T follicular helper cell (primary cell): ENCODE results near the gene TBX18.

ENCODE experiments used
- DNase-seq: peaks from one replicate; pipeline ENCODE4 v3.0.0-alpha.2; 2020; ENCODE audit warnings: low read depth

Gene TBX18

DNA sequence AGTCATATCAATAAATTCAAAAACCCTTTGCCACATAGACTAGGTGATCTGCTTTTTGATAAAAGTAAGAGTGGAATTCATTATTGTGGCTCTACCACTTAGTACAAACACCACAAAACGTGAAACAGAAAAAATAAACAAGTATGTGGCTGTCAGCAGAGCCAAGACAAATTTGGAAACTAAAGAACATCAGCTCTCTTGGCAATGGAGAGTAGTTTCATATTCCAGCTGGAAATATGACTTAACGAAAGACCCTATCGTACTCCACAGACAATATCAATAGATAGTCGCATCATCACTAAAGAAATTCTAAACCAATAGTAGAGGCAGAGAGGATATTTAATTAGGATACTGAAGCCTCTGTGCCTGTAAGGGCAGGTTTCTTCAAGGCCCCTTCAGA, 20.8 kb downstream of the TBX18 start:
- DNase-seq, result no peak

GRCh38 chr6:84740385-84740784, 24.0 kb downstream of the TBX18 start:
- no peak for DNase-seq

GRCh38 chr6:84739866-84740208, 24.6 kb downstream of the TBX18 start:
- no peak for DNase-seq

DNA sequence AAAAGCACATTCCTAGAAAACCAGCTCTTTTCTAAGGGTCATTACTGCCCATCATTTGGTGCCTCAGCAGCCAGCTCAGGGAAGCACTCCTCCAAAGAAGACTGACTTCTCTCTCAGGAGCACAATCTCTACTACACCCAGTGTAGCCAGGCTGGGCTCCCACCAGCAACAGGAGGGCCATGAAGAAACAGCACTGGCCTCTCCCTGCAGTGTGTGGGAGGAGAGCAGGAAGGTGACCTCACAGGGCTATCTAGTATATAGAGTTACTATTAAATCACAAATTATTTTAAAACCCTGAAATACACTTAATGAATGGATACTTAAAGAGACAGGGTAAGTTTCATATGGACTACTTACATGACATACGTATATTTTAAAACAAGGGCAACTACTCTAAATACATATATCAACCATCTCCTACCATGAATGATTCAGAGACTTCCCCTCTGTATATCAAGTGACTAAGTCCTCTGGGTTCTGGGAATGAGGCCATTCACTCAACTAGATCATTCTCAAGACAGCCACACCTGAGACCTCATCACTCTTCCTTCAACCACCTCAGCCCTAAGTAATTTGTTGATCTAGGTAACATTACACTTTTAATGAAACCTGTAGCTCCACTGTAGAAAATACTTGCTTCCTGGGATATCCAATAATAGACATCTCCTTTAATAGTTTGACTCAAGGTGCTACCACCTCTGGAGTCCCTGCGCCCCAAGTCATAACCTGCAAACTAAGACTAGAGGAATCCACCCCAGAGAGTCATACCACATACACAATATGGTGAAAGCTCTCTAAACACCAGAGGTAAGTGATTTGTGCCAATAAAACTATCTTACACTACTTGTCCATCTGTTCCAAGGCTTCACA, 25.2 kb downstream of the TBX18 start:
- no peak for DNase-seq

GRCh38 chr6:84733889-84734288, 30.5 kb downstream of the TBX18 start:
- no peak for DNase-seq

GRCh38 chr6:84731901-84732300, 32.5 kb downstream of the TBX18 start:
- DNase-seq, result no peak

DNA sequence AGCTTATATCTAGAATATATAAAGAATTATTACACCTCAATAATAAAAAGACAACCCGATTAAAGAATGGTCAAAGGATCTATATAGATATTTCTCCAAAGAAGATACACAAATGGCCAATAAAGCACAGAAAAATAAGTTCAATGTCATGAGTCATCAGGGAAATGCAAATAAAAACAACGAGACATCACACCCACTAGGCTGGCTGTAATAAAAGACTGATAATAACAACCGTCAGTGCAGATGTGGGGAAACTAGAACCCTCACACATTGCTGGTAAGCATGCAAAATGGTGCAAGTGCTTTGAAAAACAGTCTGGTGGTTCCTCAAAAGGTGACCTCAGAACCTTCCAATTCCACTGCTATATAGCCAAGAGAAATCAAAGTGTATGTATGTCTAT, 33.0 kb downstream of the TBX18 start:
- no peak for DNase-seq

- no peak for DNase-seq
Measured at GRCh38 chr6:84728602-84729001, 35.8 kb downstream of the TBX18 start.

- no peak for DNase-seq
Measured at GRCh38 chr6:84719152-84719551, 45.2 kb downstream of the TBX18 start.

- DNase-seq, result no peak
Measured at GRCh38 chr6:84718038-84718955, 46.1 kb downstream of the TBX18 start.

DNA sequence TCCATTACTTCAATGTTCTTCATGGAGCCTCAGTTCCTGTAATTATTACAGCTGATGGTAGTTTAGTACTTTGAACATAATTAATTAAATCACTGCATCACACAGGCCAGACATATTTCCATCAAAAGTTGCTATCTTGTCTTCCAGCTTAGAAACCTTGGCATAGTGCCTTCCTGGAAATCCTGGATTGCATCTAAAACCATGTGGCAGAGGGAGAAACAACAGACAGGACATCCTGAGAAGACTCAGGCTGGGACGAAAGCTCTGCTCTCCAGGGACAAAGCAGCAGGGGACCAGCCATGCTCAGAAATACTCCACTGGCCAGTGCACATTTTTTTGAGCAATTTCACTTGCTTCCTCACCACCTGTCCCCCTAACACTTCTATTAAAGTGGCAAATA, 55.3 kb downstream of the TBX18 start:
- no peak for DNase-seq

DNA sequence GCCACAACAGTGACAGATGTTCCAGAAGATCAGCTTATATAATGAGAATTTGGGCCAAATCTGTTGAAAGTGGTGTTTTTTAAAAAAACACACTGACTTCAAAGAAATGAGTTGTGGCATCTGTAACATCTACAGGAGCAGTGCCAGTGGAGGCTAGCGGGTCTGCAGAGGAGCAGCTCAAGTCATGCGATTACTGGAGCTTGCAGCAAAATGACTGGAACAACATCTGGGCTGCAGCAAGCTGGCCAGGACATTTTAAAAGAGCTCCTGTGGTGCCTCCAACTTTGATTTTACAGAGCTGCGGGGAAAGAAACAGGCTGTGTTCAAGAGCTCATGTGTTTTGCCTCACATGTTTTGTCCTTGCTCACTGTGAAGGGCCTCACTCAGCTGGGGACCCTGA, 57.2 kb downstream of the TBX18 start:
- DNase-seq, result no peak

DNA sequence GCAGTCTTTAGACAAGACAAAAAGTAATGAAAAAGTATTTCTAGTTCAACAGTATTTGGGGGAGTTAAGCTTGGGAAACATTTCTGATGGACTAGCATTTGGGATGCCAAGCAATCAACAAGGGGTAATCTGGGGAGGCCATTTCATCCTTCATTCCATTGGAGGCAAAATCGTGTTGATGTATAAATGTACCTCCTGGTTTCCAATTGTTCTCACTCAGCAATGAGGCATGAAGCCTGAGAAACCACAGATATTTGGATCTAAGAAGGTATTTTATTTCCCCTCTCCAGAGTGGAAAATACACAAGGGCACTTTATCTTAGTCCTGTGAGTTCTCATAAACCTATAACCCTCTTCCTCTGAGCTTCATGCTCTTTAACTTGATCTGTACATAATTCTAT, 68.2 kb downstream of the TBX18 start:
- no peak for DNase-seq

DNA sequence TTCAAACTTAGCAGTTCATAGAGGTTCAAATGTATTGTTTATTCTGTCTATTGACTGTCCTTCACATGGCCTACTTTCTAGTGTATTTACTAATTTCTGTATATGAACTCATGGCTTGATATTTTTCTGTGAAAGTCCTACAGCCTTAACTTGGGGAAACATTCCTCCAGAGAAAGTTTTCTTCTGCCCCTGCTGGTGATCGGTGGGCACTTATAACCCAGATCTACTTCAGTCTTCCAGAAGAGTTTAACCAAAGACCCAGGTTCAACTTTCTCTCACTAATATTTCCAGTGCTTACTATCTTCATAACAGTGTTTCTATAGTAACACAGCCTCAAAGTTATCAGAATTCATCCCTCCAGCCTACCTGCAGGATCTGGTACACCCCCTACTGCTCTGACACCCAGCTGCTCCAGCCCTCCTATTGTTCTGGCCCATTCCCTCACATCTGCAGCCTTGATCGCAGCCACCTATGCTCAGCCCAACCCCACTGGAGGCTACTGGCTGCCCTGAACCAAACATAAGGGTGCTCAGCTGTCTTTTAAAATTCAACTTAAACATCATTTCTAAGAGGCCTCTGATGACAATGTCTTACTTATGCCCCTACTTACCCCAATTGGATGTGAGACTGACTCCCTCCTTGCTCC, 72.3 kb downstream of the TBX18 start:
- DNase-seq, result no peak

DNA sequence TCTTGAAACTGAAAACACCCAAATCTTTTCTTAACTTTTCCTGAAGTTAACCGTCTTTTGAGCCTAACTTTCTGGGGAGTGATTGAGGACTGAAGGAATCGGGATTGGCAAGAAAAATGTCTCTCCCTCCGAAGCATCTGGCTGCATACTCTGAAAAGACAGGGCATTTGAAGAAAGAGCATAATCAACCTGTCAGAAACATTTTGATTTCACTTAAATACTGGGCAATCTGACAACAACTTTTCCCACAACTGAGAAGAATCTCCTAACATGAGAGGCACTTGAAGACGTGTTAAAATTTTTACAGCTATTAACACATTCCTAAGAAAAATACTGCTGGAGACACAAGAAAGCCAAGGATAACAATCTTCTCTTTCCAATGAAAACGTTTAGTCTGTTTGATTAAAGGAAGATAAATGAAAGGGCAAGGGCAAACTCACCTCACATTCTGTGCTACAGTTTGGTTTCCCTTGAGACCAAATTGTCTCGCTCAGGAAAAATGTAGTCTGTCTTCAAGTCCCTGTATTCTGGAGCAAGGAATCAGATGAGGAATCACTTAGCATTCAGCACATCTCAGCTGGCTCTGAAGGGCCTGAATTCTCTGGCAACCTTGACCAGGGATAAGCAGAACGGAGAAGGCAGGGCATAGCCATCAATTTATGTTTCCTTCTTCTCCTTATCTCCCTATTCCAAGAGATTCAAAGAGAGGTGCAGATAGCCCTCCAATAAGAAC, 76.1 kb downstream of the TBX18 start:
- no peak for DNase-seq

- no peak for DNase-seq
Measured at GRCh38 chr6:84687431-84687830, 77.0 kb downstream of the TBX18 start.

- DNase-seq, result no peak
Measured at GRCh38 chr6:84685983-84686584, 78.3 kb downstream of the TBX18 start.

GRCh38 chr6:84681693-84682326, 82.6 kb downstream of the TBX18 start:
- no peak for DNase-seq

- no peak for DNase-seq
Measured at GRCh38 chr6:84675651-84676050, 88.7 kb downstream of the TBX18 start.

GRCh38 chr6:84674395-84674794, 90.0 kb downstream of the TBX18 start:
- DNase-seq, result no peak

- DNase-seq, result no peak
Measured at GRCh38 chr6:84671183-84671582, 93.2 kb downstream of the TBX18 start.
